Measurements from ENCODE around the gene SP3. TPM values are rescaled to one million over a fixed set of nuclear protein-coding genes. Genes with fewer than 3 reads are reported as not detected.
A peak's percentile ranks its signal among the peaks of the same experiment; 100 is the strongest.

Gene SP3
- total and polyA plus RNA-seq, 2 of the 8 experiments (the other 6 are each of a cell fraction or from before 2014, with no cell fraction given): 31.0 to 92.1 TPM

DNA sequence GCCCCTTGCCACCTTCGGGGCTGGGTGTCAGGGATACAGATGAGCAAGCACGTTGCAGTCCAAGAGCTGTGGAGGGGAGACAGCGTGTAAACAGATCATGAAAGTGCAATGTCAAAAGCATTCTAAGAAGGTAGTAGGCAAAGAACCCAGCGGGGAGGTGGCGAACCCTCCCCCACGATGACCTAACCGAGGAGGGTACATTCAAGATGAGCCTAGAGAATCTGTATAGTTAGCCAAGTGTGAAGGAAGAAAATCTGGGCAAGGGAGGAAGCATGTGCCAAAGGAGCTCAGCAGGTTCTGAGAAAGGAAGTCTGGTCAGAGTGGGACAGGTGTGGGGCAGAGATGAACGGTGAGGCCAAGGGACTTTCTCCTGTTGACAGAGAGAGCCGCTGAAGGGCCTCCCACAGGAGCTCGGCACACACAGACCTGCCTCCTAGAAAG lies 106.9 kb downstream of the SP3 start:
- POLR2A ChIA-PET (ENCODE audit: partially characterized antibody): no interaction called here
- Histone ChIP-seq H3K4me1 (replicated peaks in 1 of 4; ENCODE audit: control insufficient read depth in 3 of 4, insufficient read depth in 4 of 4, low read length in 3 of 4) (no peaks in the 10 kb centered on the region; a peak in 1 of 7 replicates), H4K8ac (ENCODE audit: extremely low read depth, insufficient read depth, low read length) (no peak overlapping the region), H2AK5ac (ENCODE audit: low read depth, low read length) (no peak overlapping the region), H4K91ac (replicated peaks; ENCODE audit: insufficient read length, low read length) (no peak overlapping the region), H3K4me2 (ENCODE audit: insufficient read depth in 1 of 2, low read depth in 2 of 2, low read length in 2 of 2) (no peak overlapping the region), H4K20me1 (replicated peaks in 1 of 2; ENCODE audit: control insufficient read depth in 1 of 2, insufficient read depth in 2 of 2, low read length in 2 of 2) (no peaks in the 10 kb centered on the region), H3K14ac (ENCODE audit: insufficient read length) (no peak overlapping the region), H3K18ac (ENCODE audit: extremely low read depth, low read length) (no peak overlapping the region), H3K79me2 (ENCODE audit: control insufficient read depth in 1 of 2, insufficient read depth in 2 of 2, low read length in 2 of 2) (no peaks in the 10 kb centered on the region), H3K23ac (ENCODE audit: insufficient read length) (no peak overlapping the region), H3K9me3 (ENCODE audit: insufficient read depth in 2 of 2, low read depth in 1 of 2, low read length in 1 of 2) (no peaks in the 10 kb centered on the region), H3K23me2 (ENCODE audit: low read depth, low read length) (peaks cover 2% of the 10 kb centered on the region; the same call in 1 of the 2 replicates), H2BK15ac (ENCODE audit: low read length) (no peak overlapping the region), H3K27me3 (replicated peaks in 1 of 4; ENCODE audit: control insufficient read depth in 3 of 4, extremely low read depth in 1 of 4, insufficient read depth in 3 of 4, low read length in 3 of 4) (peaks cover 0 to 2% (median 0%) of the 10 kb centered on the region in 4 experiments; a peak in 1 of 7 replicates), H3K27ac (ENCODE audit: low read depth, low read length) (no peak overlapping the region), H3K36me3 (ENCODE audit: control insufficient read depth in 2 of 4, insufficient read depth in 4 of 4, low read length in 3 of 4) (no peaks in the 10 kb centered on the region), H3K56ac (replicated peaks; ENCODE audit: insufficient read length, low read depth, low read length) (no peak overlapping the region), H2BK120ac (replicated peaks; ENCODE audit: low read depth, low read length) (no peak overlapping the region), H2BK5ac (ENCODE audit: low read depth, low read length) (no peak overlapping the region; the same call in 1 of the 2 replicates), H2AFZ (ENCODE audit: low read length) (peak overlapping the region; percentile 57), H3K79me1 (ENCODE audit: low read depth, low read length) (no peaks in the 10 kb centered on the region), H3K4ac (replicated peaks; ENCODE audit: insufficient read length, low read depth, low read length) (no peak overlapping the region), H2BK20ac (ENCODE audit: low read length) (no peak overlapping the region), H3K9ac (replicated peaks in 1 of 4; ENCODE audit: extremely low read depth in 1 of 4, low read depth in 3 of 4, low read length in 3 of 4) (no peak overlapping the region), H3K4me3 (ENCODE audit: extremely low read depth in 1 of 4, insufficient read depth in 2 of 4, low read depth in 3 of 4, low read length in 4 of 4) (no peak overlapping the region), H2BK12ac (ENCODE audit: low read depth, low read length) (no peak overlapping the region), H4K5ac (ENCODE audit: insufficient read length, low read depth, low read length) (no peak overlapping the region)
- 86% methylated on average over 9 of the region's 10 CpGs; no CpG with 5 or more reads in 1 of the 2 experiments for WGBS, 2 experiments (ENCODE audit: extremely low coverage in 1 of 2, insufficient coverage in 1 of 2, insufficient read length in 1 of 2, insufficient replicate concordance in 2 of 2, low coverage in 1 of 2, low lambda C conversion rate in 2 of 2, missing lambda C conversion rate in 1 of 2)
- DNase-seq (ENCODE audit: low read depth in 1 of 2, low spot score in 2 of 2) (no peak), FAIRE-seq (no peak)
- CTCF ChIA-PET (ENCODE audit: partially characterized antibody): interaction anchor here (1.0 kb wide), 1 partner anchor 8 kb away, joined by 4 read pairs; no protein-coding TSS in a partner anchor
- TF ChIP-seq, protein P1, sequence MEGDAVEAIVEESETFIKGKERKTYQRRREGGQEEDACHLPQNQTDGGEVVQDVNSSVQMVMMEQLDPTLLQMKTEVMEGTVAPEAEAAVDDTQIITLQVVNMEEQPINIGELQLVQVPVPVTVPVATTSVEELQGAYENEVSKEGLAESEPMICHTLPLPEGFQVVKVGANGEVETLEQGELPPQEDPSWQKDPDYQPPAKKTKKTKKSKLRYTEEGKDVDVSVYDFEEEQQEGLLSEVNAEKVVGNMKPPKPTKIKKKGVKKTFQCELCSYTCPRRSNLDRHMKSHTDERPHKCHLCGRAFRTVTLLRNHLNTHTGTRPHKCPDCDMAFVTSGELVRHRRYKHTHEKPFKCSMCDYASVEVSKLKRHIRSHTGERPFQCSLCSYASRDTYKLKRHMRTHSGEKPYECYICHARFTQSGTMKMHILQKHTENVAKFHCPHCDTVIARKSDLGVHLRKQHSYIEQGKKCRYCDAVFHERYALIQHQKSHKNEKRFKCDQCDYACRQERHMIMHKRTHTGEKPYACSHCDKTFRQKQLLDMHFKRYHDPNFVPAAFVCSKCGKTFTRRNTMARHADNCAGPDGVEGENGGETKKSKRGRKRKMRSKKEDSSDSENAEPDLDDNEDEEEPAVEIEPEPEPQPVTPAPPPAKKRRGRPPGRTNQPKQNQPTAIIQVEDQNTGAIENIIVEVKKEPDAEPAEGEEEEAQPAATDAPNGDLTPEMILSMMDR (IDR thresholded peaks at IDR 0.05; ENCODE audit: control extremely low read depth in 1 of 3, insufficient read depth in 1 of 3, low read depth in 1 of 3, low read length in 3 of 3): no peak
- TF ChIP-seq, protein P2, sequence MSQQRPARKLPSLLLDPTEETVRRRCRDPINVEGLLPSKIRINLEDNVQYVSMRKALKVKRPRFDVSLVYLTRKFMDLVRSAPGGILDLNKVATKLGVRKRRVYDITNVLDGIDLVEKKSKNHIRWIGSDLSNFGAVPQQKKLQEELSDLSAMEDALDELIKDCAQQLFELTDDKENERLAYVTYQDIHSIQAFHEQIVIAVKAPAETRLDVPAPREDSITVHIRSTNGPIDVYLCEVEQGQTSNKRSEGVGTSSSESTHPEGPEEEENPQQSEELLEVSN (IDR thresholded peaks at IDR 0.05): no peak
- no peak for TF ChIP-seq NANOG (IDR thresholded peaks at IDR 0.05; ENCODE audit: insufficient read depth, low read depth, low read length, poor library complexity, severe bottlenecking)
- no peak for TF ChIP-seq KDM1A (IDR thresholded peaks at IDR 0.05; ENCODE audit: borderline replicate concordance, low read length)
- no peak for TF ChIP-seq SUZ12 (IDR thresholded peaks at IDR 0.05; ENCODE audit: low read length)
- no peak for TF ChIP-seq POLR2A (IDR thresholded peaks at IDR 0.05; ENCODE audit: control extremely low read depth in 1 of 2, low read depth in 2 of 2, low read length in 2 of 2)

Measured in H1 (cell line).